Smooth muscle cell (in vitro differentiated cells): ENCODE results near the gene MFAP4. TPM values are rescaled to one million over a fixed set of nuclear protein-coding genes. Genes with fewer than 3 reads are reported as not detected.

Source experiments
- DNase-seq: peaks from one replicate; lab custom pipeline; 2025; ENCODE audit not compliant: unreplicated experiment; lab: John Stamatoyannopoulos, UW
- H2AFZ ChIP-seq: fragments of 200-600 bp; sonication (generic); 2 replicates; pipeline ENCODE4 v1.6.0; 2016; ENCODE audit warnings: antibody characterized with exemption, low read depth, mild to moderate bottlenecking
- H3F3A ChIP-seq: fragments of 200-600 bp; sonication (generic); 2 replicates; pipeline ENCODE4 v1.6.0; 2017; ENCODE audit warnings: antibody characterized with exemption, low read depth
- H3K27ac ChIP-seq: fragments of 200-600 bp; sonication (generic); 2 replicates; pipeline ENCODE4 v1.5.1; 2016; ENCODE audit warnings: low read depth, mild to moderate bottlenecking
- H3K27me3 ChIP-seq: fragments of 200-600 bp; sonication (generic); 2 replicates; pipeline ENCODE4 v1.6.1; 2016; ENCODE audit warnings: low read depth, mild to moderate bottlenecking
- H3K36me3 ChIP-seq: fragments of 200-600 bp; sonication (generic); 2 replicates; pipeline ENCODE4 v1.5.1; 2016; ENCODE audit warnings: low read depth
- H3K4me1 ChIP-seq: fragments of 200-600 bp; sonication (generic); 2 replicates; pipeline ENCODE4 v1.5.1; 2016; ENCODE audit warnings: low read depth
- H3K4me2 ChIP-seq: fragments of 200-600 bp; sonication (generic); 2 replicates; pipeline ENCODE4 v1.6.0; 2016; ENCODE audit warnings: mild to moderate bottlenecking
- H3K4me3 ChIP-seq: fragments of 200-600 bp; sonication (generic); 2 replicates; pipeline ENCODE4 v1.5.1; 2016; ENCODE audit warnings: mild to moderate bottlenecking
- H3K79me2 ChIP-seq: fragments of 200-600 bp; sonication (generic); 2 replicates; pipeline ENCODE4 v1.6.0; 2016; ENCODE audit warnings: low read depth, mild to moderate bottlenecking
- H3K9ac ChIP-seq: fragments of 200-600 bp; sonication (generic); 2 replicates; pipeline ENCODE4 v1.6.0; 2016; ENCODE audit warnings: low read depth
- H3K9me3 ChIP-seq: fragments of 200-600 bp; sonication (generic); replicated peaks from 2 replicates; pipeline ENCODE4 v1.5.1; 2016; ENCODE audit warnings: low read depth
- H4K20me1 ChIP-seq: fragments of 200-600 bp; sonication (generic); 2 replicates; pipeline ENCODE4 v1.6.0; 2016; ENCODE audit warnings: low read depth
- CTCF ChIP-seq: fragments of 200-600 bp; sonication (generic); IDR thresholded peaks from 2 replicates; pipeline ENCODE4 v1.5.1; 2017; ENCODE audit warnings: borderline replicate concordance, mild to moderate bottlenecking, antibody characterized with exemption; ENCODE audit not compliant: insufficient read depth, poor library complexity, severe bottlenecking
- WGBS: methylation state at CpG from one replicate; pipeline ENCODE4 v1.1.7; 2016; ENCODE audit warnings: low lambda C conversion rate; 5-methylcytosine and 5-hydroxymethylcytosine counted together
- polyA plus RNA-seq: library from polyadenylated mRNA; unstranded; fragments of >200 nt; fragmentation: Nextera tagmentation; extraction: Ambion mirVana; gene quantifications from 2 replicates; pipeline ENCODE4 v1.2.1, GENCODE V29; 2016
- total RNA-seq: library from RNA; depleted of rRNA; stranded (reverse); fragments of >200 nt; gene quantifications from 2 replicates; pipeline ENCODE4 v1.2.3, GENCODE V29; 2014

Gene MFAP4
- total and polyA plus RNA-seq, 2 experiments from 2014 or later = 580 to 1,738 TPM

- Histone ChIP-seq H3K79me2 (no peaks in the 10 kb centered on the region), H3K36me3 (no peaks in the 10 kb centered on the region), H3K4me3 (no peak overlapping the region), H3K27ac (peak overlapping the region; percentile 70), H3K4me1 (peaks cover 7% of the 10 kb centered on the region), H3K9ac (no peak overlapping the region), H3K27me3 (no peaks in the 10 kb centered on the region), H4K20me1 (no peaks in the 10 kb centered on the region), H3K4me2 (no peak overlapping the region), H3F3A (peaks cover 25% of the 10 kb centered on the region), H3K9me3 (no peaks in the 10 kb centered on the region), H2AFZ (no peak overlapping the region)
- DNase-seq = no peak
- WGBS = 89% methylated on average over 9 of the region's 9 CpGs
- no peak for TF ChIP-seq CTCF
Measured at GRCh38 chr17:19348081-19348650, 38.8 kb downstream of the MFAP4 start.

- Histone ChIP-seq H3K27ac (peak overlapping the region; percentile 70), H3K4me3 (no peak overlapping the region), H3K4me2 (peak overlapping the region; percentile 65), H3F3A (peaks cover 25% of the 10 kb centered on the region), H3K79me2 (no peaks in the 10 kb centered on the region), H3K36me3 (no peaks in the 10 kb centered on the region), H3K9ac (peak overlapping the region; percentile 66), H3K27me3 (no peaks in the 10 kb centered on the region), H2AFZ (no peak overlapping the region), H3K9me3 (no peaks in the 10 kb centered on the region), H4K20me1 (no peaks in the 10 kb centered on the region), H3K4me1 (peaks cover 7% of the 10 kb centered on the region)
- 84% methylated on average over 13 of the region's 13 CpGs for WGBS
- DNase-seq = no peak
- no peak for TF ChIP-seq CTCF
Measured at GRCh38 chr17:19347323-19348080, 39.5 kb downstream of the MFAP4 start.

- H3F3A ChIP-seq = peaks cover 25% of the 10 kb centered on the region
- H3K4me2 ChIP-seq = peak overlapping the region; percentile 65
- H3K9ac ChIP-seq = peak overlapping the region; percentile 66
- H3K79me2 ChIP-seq = no peaks in the 10 kb centered on the region
- peak; percentile 24 for DNase-seq
- no peak for TF ChIP-seq CTCF
- peaks cover 12% of the 10 kb centered on the region for H3K4me1 ChIP-seq
- no peaks in the 10 kb centered on the region for H4K20me1 ChIP-seq
- 39% methylated on average over 18 of the region's 19 CpGs for WGBS
- H2AFZ ChIP-seq = no peak overlapping the region
- no peaks in the 10 kb centered on the region for H3K36me3 ChIP-seq
- H3K27ac ChIP-seq = peak overlapping the region; percentile 70
- H3K4me3 ChIP-seq = no peak overlapping the region
- H3K9me3 ChIP-seq = no peaks in the 10 kb centered on the region
- H3K27me3 ChIP-seq = no peaks in the 10 kb centered on the region
Measured at GRCh38 chr17:19346351-19347255, 40.4 kb downstream of the MFAP4 start.
